ENCODE measurements around the gene PRSS27. TPM values are rescaled to one million over a fixed set of nuclear protein-coding genes. Genes with fewer than 3 reads are reported as not detected.
"Not testable (repeated sequence)": the region's sequence is repeated elsewhere in the genome, so short reads cannot be mapped to it uniquely, and the experiment has no call there.

PRSS27 gene
- total RNA-seq, 1 donor from 2014 or later, result 0.30 TPM

GRCh38 chr16:2702871-2703745 lies 16.9 kb downstream of the PRSS27 start:
- peak; percentile 79 for DNase-seq
- intact Hi-C loops (cut with DNase I), result no loop called here
- peak; percentile 92 for ATAC-seq (ENCODE audit: poor library complexity)

- intact Hi-C loops (cut with DNase I), result no loop called here
- DNase-seq, result no peak
- ATAC-seq (ENCODE audit: poor library complexity), result no peak
Observed at GRCh38 chr16:2702438-2702825, 17.6 kb downstream of the PRSS27 start.

- no peak for ATAC-seq (ENCODE audit: poor library complexity)
- intact Hi-C loops (cut with DNase I), result no loop called here
- no peak for DNase-seq
Observed at GRCh38 chr16:2701713-2702437, 18.1 kb downstream of the PRSS27 start.

- ATAC-seq (ENCODE audit: poor library complexity) (no peak), DNase-seq (no peak)
- intact Hi-C loops (cut with DNase I), result no loop called here
Observed at GRCh38 chr16:2701272-2701671, 18.8 kb downstream of the PRSS27 start.

GRCh38 chr16:2700786-2701185 lies 19.2 kb downstream of the PRSS27 start:
- ATAC-seq (ENCODE audit: poor library complexity) (no peak), DNase-seq (no peak)
- intact Hi-C loops (cut with DNase I), result no loop called here

- ATAC-seq (ENCODE audit: poor library complexity) (no peak), DNase-seq (no peak)
- intact Hi-C loops (cut with DNase I), result no loop called here
Observed at GRCh38 chr16:2699791-2700600, 20.0 kb downstream of the PRSS27 start.

GRCh38 chr16:2698965-2699750 lies 20.9 kb downstream of the PRSS27 start:
- no peak for ATAC-seq (ENCODE audit: poor library complexity)
- no peak for DNase-seq
- intact Hi-C loops (cut with DNase I), result no loop called here

- ATAC-seq (ENCODE audit: poor library complexity) (no peak), DNase-seq (no peak)
- intact Hi-C loops (cut with DNase I), result no loop called here
Observed at GRCh38 chr16:2698103-2698870, 21.7 kb downstream of the PRSS27 start.

- intact Hi-C loops (cut with DNase I), result no loop called here
Observed at GRCh38 chr16:2697401-2697948, 22.5 kb downstream of the PRSS27 start.

GRCh38 chr16:2696601-2697250 lies 23.3 kb downstream of the PRSS27 start:
- ATAC-seq (ENCODE audit: poor library complexity); DNase-seq; intact Hi-C loops (cut with DNase I): not testable (repeated sequence)

More at GRCh38 chr16:2697401-2697948, 22.5 kb downstream of the PRSS27 start:
- DNase-seq, result no peak
- ATAC-seq (ENCODE audit: poor library complexity), result no peak

- intact Hi-C loops (cut with DNase I), result no loop called here
- ATAC-seq (ENCODE audit: poor library complexity) (peak; percentile 16), DNase-seq (peak; percentile 54)
Observed at GRCh38 chr16:2692948-2693651, 26.9 kb downstream of the PRSS27 start.

GRCh38 chr16:2692251-2692947 lies 27.6 kb downstream of the PRSS27 start:
- intact Hi-C loops (cut with DNase I), result no loop called here
- peak; percentile 82 for ATAC-seq (ENCODE audit: poor library complexity)

GRCh38 chr16:2691491-2692248 lies 28.4 kb downstream of the PRSS27 start:
- intact Hi-C loops (cut with DNase I), result no loop called here
- peak; percentile 61 for ATAC-seq (ENCODE audit: poor library complexity)

More at GRCh38 chr16:2692251-2692947, 27.6 kb downstream of the PRSS27 start:
- DNase-seq, result peak; percentile 68

GRCh38 chr16:2690852-2691251 lies 29.2 kb downstream of the PRSS27 start:
- intact Hi-C loops (cut with DNase I), result no loop called here

More at GRCh38 chr16:2691491-2692248, 28.4 kb downstream of the PRSS27 start:
- DNase-seq, result peak; percentile 72

More at GRCh38 chr16:2690852-2691251, 29.2 kb downstream of the PRSS27 start:
- DNase-seq, result peak; percentile 19
- no peak for ATAC-seq (ENCODE audit: poor library complexity)

Data from Right ventricle myocardium superior (tissue), 1 donor.